ENCODE data around the gene EXOSC7.

DNA sequence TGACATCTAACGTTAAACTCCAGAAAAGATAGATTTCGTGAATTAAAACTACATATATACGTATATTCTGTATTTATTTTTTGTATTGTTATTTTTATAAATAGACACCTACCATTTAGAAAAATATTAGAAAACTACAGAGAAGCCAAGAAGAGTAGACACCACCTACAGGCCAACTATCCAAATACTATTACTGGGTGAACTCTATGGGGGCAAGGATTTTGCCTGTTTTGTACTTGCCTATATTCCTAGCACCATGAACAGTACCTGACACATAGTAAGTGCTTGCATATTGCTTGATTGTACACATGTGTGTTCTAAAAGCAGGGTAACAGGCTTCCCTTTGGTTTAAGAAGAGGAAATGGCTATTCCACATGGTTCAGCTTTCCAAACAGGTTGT is 25.7 kb downstream of the EXOSC7 start:
- TF ChIP-seq OSR1 (CRISPR knock-in tag; IDR thresholded peaks at IDR 0.05) = no peak
- TF ChIP-seq PPARA (CRISPR knock-in tag; IDR thresholded peaks at IDR 0.05; ENCODE audit: borderline replicate concordance) = no peak
- TF ChIP-seq, protein P1, sequence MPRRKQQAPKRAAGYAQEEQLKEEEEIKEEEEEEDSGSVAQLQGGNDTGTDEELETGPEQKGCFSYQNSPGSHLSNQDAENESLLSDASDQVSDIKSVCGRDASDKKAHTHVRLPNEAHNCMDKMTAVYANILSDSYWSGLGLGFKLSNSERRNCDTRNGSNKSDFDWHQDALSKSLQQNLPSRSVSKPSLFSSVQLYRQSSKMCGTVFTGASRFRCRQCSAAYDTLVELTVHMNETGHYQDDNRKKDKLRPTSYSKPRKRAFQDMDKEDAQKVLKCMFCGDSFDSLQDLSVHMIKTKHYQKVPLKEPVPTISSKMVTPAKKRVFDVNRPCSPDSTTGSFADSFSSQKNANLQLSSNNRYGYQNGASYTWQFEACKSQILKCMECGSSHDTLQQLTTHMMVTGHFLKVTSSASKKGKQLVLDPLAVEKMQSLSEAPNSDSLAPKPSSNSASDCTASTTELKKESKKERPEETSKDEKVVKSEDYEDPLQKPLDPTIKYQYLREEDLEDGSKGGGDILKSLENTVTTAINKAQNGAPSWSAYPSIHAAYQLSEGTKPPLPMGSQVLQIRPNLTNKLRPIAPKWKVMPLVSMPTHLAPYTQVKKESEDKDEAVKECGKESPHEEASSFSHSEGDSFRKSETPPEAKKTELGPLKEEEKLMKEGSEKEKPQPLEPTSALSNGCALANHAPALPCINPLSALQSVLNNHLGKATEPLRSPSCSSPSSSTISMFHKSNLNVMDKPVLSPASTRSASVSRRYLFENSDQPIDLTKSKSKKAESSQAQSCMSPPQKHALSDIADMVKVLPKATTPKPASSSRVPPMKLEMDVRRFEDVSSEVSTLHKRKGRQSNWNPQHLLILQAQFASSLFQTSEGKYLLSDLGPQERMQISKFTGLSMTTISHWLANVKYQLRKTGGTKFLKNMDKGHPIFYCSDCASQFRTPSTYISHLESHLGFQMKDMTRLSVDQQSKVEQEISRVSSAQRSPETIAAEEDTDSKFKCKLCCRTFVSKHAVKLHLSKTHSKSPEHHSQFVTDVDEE (CRISPR knock-in tag; IDR thresholded peaks at IDR 0.05) = no peak
